ENCODE results near the gene CAMTA2.

The CAMTA2 gene

GRCh38 chr17:4986951-4987766 is at the start of gene CAMTA2:
Gene CAMTA2, minus strand, starts transcription at chr17:4987675. Its CDS starts 1,453 bp downstream, at chr17:4986222.
- Histone ChIP-seq H3K4me1 (peaks cover 0 to 28% (median 21%) of the 10 kb centered on the region in 4 donors), H3K27me3 (no peaks in the 10 kb centered on the region), H3K27ac (peak within 1 kb of the TSS; percentile 83 to 95), H3K4me3 (peak within 1 kb of the TSS; percentile 62 to 97), H3K36me3 (peaks cover 0 to 32% (median 21%) of the 10 kb centered on the region in 3 donors), H3K9me3 (no peaks in the 10 kb centered on the region)
- TF ChIP-seq CTCF (IDR thresholded peaks at IDR 0.05): peak; percentile 61 to 64
- peak; percentile 94 to 96 for DNase-seq
- intact Hi-C loops (cut with DNase I; ENCODE audit: low total_unique reads): loop anchor here (2.0 kb wide), 1 partner anchor 78 kb away; no protein-coding TSS in a partner anchor

- peaks cover 0 to 15% (median 6%) of the 10 kb centered on the region in 4 donors for H3K4me1 ChIP-seq
- no peak within 1 kb of the TSS for H3K4me3 ChIP-seq
- intact Hi-C loops (cut with DNase I; ENCODE audit: low total_unique reads): no loop called here
- H3K36me3 ChIP-seq: no peaks in the 10 kb centered on the region
- no peaks in the 10 kb centered on the region for H3K9me3 ChIP-seq
- TF ChIP-seq CTCF (IDR thresholded peaks at IDR 0.05): no peak
- H3K27me3 ChIP-seq: peaks cover 0 to 19% of the 10 kb centered on the region in 2 donors
- no peak within 1 kb of the TSS for H3K27ac ChIP-seq
- DNase-seq: no peak
These were observed 47.8 kb upstream of the CAMTA2 start, which contains the start of gene SLC52A1 for GRCh38 chr17:5035315-5035714. Gene SLC52A1, minus strand, starts transcription at chr17:5035426. Its CDS starts 820 bp downstream, at chr17:5034606.

- TF ChIP-seq CTCF (IDR thresholded peaks at IDR 0.05): no peak
- Histone ChIP-seq H3K27ac (no peak overlapping the region), H3K36me3 (no peaks in the 10 kb centered on the region), H3K4me1 (peaks cover 0 to 15% (median 6%) of the 10 kb centered on the region in 4 donors), H3K27me3 (peaks cover 0 to 19% of the 10 kb centered on the region in 2 donors), H3K9me3 (no peaks in the 10 kb centered on the region), H3K4me3 (no peak overlapping the region)
- intact Hi-C loops (cut with DNase I; ENCODE audit: low total_unique reads): no loop called here
- no peak for DNase-seq
These were observed 47.2 kb upstream of the CAMTA2 start for GRCh38 chr17:5034651-5035050.

- intact Hi-C loops (cut with DNase I; ENCODE audit: low total_unique reads): no loop called here
- no peaks in the 10 kb centered on the region for H3K36me3 ChIP-seq
- no peak overlapping the region for H3K4me3 ChIP-seq
- no peaks in the 10 kb centered on the region for H3K9me3 ChIP-seq
- TF ChIP-seq CTCF (IDR thresholded peaks at IDR 0.05): no peak
- DNase-seq: no peak
- peaks cover 0 to 19% of the 10 kb centered on the region in 2 donors for H3K27me3 ChIP-seq
- peaks cover 0 to 15% (median 6%) of the 10 kb centered on the region in 4 donors for H3K4me1 ChIP-seq
- H3K27ac ChIP-seq: no peak overlapping the region
These were observed 46.6 kb upstream of the CAMTA2 start for GRCh38 chr17:5034063-5034462.

- Histone ChIP-seq H3K4me3 (no peak overlapping the region), H3K36me3 (no peaks in the 10 kb centered on the region), H3K27me3 (peaks cover 0 to 19% of the 10 kb centered on the region in 2 donors), H3K9me3 (no peaks in the 10 kb centered on the region), H3K4me1 (peaks cover 0 to 15% (median 6%) of the 10 kb centered on the region in 4 donors), H3K27ac (no peak overlapping the region)
- intact Hi-C loops (cut with DNase I; ENCODE audit: low total_unique reads): no loop called here
- DNase-seq: no peak
- no peak for TF ChIP-seq CTCF (IDR thresholded peaks at IDR 0.05)
These were observed 46.0 kb upstream of the CAMTA2 start for GRCh38 chr17:5033352-5034015.
